NOMO-1 (cell line): ENCODE measurements around the gene FRK.
"Not testable (repeated sequence)": the region's sequence is repeated elsewhere in the genome, so short reads cannot be mapped to it uniquely, and the experiment has no call there.

Experiments
- DNase-seq, 2 experiments: peaks; one replicate each; lab custom pipeline; 2025; ENCODE audit not compliant: unreplicated experiment in 2 of 2; lab: John Stamatoyannopoulos, UW

FRK gene

GRCh38 chr6:115894426-115894992 lies 166.2 kb downstream of the FRK start:
- DNase-seq = no peak

GRCh38 chr6:115891750-115892149 lies 168.9 kb downstream of the FRK start:
- DNase-seq = no peak

- peak in 1 of 2 experiments; percentile 6 for DNase-seq
These were observed 169.5 kb downstream of the FRK start for GRCh38 chr6:115891111-115891669.

DNA sequence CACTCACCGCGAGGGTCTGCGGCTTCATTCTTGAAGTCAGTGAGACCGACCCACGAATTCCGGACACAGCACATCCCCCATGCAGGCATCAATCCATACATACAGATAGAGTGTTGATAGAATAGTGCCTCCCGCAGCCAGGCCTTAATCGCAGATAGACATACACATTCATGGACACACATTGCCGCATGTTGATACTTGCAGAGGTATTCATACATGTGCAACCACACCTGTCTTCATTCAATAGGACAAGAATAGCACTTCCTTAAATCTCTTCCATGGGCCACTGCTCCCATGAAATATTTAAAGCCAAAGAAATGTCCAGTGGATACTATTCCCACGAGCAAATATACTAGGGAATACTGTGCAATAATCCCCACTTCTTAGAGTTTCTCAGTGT lies 170.5 kb downstream of the FRK start:
- no peak for DNase-seq

DNA sequence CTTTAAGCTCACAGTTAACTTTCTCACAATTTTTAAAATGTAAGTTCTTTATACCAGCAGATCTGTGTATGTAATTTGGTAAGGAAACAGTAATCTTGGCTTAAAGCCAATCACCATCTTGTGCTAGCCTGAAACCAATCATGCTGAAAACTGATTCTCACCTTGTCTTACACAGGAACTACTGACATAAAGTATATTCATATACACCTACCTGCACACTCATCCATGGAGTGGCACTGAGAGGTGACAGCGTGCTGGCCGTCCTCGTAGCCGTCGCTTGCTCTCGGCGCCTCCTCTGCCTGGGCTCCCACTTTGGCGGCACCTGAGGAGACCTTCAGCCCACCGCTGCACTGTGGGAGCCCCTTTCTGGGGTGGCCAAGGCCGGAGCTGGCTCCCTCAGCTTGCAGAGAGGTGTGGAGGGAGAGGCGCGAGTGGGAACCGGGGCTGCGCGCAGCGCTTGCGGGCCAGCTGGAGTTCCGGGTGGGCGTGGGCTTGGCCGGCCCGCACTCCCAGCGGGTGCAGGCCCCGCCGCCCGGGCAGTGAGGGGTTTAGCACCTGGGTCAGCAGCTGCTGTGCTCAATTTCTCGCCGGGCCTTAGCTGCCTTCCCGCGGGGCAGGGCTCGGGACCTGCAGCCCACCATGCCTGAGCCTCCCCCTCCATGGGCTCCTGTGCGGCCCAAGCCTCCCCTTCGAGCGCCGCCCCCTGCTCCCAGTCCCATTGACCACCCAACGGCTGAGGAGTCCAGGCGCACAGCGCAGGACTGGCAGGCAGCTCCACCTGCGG lies 171.8 kb downstream of the FRK start:
- DNase-seq = not testable (repeated sequence)

DNA sequence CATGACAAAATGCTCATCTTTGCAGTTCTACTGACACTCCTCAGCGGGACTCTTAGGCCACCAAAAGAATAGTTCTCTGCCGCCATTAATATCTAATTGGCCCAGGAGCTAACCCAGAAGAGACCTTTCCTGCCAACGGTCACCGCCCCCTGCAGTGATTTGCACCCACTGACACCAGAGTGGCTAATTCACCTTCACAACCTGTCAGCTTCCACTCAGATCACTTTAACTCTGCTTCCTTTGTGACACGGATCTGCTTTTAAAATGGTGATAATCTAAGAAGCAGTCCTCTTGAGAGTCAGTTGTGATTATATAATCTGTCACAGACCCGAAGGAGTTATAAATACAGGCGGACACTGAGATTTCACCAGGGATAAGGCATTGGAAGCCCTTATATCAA lies 172.8 kb downstream of the FRK start:
- no peak for DNase-seq

DNA sequence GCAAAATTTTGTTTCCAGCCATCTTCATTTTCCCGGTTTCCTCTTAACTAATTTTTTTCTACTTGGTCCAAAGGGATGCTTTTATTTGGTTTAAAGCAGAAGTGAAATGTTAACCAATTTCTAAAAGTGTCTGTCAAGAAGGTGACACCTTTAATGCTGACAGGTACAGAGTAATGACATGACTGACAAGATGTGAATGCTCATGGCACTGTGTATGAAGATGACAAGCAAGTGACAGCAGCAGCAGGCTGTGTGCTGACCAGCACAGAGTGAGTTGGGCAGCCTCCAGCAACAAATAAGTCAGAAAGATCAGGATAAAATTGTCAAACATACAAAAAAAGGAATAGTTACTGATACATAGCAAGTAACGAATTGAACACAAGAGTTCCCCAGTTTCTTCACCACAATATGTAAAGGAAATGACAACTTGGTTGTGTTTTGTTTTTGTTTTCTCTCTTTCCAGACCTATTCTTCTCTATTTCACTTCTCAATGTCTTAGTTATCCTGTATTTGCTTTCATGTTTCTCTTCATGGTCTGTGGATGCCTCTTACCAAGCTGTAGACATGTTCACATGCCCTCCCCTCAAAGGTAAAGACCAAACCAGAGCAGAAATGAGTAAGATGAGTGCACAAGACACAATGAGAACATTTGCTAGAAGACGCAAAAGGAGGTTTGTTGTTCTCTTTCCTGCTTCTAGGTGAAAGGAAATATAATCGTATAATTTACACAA lies 174.9 kb downstream of the FRK start:
- no peak for DNase-seq

- DNase-seq = no peak
These were observed 177.9 kb downstream of the FRK start for GRCh38 chr6:115882771-115883170.

- no peak for DNase-seq
These were observed 178.5 kb downstream of the FRK start for GRCh38 chr6:115882174-115882573.
